ENCODE data around the gene COMMD6. TPM values are rescaled to one million over a fixed set of nuclear protein-coding genes. Genes with fewer than 3 reads are reported as not detected.
A peak's percentile ranks its signal among the peaks of the same experiment; 100 is the strongest.

Gene COMMD6
- total RNA-seq (ENCODE audit: low replicate concordance): 59.2 and 126 TPM in 2 replicates

DNA sequence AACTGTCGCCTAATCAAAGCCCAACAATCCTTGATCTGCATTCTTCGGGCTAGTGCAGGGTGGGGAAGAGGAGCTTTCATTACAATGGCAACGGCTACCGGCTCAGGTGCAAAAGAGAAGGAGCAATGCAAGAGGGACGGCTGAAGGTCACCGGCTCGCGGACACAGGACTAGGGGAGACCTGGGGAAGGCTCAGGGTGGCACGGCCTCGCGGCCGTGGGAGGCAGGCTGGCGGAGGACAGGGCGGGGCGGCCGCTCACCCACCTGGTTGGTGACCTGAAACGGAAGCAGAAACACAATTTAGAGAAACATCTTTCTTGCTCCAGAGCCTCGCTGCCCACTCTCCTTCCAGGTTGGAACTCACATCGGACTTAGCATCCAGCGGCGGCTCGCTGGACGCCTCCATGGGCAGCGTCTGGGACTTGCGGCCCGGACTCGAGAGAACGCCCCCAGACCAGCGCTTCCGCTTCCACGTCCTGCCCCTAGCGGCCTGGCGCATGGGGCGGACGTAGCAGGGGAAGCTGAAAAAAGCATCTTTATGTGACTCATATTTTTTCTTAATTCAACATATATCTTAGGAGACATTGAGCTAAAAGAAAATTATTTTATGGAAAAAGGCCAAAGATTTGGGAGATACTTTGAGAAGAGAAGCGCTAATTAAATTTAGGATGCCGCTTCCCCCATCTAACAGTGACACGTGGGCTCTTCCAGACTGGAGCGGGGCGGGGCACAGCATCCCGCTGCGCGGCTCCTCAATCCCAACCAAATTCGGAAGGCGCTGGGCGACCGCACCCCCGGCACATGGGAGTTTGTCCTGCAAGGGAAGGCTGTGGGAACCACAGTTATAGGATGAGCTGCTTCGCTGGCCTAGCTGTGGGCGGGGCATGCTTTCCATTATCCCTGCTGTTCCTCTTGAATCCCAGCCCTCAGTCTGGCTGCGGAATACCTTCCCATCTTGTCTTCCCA, at the start of gene COMMD6:
TSS of gene COMMD6 (minus strand) at position 441 of the 965 bp plus-strand sequence. CDS start at position 405, 36 bp downstream.
- TF ChIP-seq, protein P1, sequence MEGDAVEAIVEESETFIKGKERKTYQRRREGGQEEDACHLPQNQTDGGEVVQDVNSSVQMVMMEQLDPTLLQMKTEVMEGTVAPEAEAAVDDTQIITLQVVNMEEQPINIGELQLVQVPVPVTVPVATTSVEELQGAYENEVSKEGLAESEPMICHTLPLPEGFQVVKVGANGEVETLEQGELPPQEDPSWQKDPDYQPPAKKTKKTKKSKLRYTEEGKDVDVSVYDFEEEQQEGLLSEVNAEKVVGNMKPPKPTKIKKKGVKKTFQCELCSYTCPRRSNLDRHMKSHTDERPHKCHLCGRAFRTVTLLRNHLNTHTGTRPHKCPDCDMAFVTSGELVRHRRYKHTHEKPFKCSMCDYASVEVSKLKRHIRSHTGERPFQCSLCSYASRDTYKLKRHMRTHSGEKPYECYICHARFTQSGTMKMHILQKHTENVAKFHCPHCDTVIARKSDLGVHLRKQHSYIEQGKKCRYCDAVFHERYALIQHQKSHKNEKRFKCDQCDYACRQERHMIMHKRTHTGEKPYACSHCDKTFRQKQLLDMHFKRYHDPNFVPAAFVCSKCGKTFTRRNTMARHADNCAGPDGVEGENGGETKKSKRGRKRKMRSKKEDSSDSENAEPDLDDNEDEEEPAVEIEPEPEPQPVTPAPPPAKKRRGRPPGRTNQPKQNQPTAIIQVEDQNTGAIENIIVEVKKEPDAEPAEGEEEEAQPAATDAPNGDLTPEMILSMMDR (IDR thresholded peaks at IDR 0.05; ENCODE audit: insufficient read depth, low read length): peak; percentile 29
- H3K4me3 ChIP-seq (ENCODE audit: low read depth, low read length): peak within 1 kb of the TSS; percentile 93
- DNase-seq (ENCODE audit: low read depth): peak; percentile 84

DNA sequence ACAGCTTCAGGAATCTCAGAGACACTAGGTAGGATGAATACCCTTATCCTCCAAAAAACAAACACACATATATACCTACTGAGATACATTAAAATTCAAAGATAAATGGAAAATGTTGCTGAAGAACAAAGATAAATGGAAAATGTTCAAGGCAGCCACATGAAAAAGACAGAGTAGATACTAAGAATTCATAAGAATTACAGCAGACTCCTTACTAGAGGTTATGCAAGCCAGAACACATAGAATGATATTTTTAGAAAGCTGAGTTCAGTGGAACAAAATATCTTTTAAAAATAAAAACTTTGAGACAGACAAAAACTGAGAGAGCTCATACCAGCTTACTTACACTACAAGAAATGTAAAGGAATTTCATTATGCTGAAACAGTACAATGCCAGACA, 47.5 kb upstream of the COMMD6 start:
- no peak for DNase-seq (ENCODE audit: low read depth)
- TF ChIP-seq, protein P1 (IDR thresholded peaks at IDR 0.05; ENCODE audit: insufficient read depth, low read length): no peak
- no peak overlapping the region for H3K4me3 ChIP-seq (ENCODE audit: low read depth, low read length)

DNA sequence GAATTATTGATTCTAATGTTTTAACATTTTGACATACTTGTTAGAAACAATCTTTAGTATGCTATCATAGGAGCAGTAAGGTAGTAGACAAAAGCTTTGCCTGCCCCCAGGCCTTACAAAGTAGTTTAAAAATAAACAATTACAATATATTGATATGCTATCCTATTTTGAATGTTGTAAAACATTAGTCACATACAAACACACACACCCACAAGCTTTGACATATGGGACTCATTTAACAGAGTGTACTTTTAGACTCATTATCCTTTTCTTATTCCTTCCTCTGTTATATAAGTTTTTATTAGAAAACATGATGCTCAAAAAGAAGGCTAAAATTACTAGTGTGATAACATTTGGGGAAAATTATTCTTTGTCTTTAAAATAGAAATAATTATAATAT, 45.5 kb upstream of the COMMD6 start:
- no peak for DNase-seq (ENCODE audit: low read depth)
- H3K4me3 ChIP-seq (ENCODE audit: low read depth, low read length): no peak overlapping the region
- TF ChIP-seq, protein P1 (IDR thresholded peaks at IDR 0.05; ENCODE audit: insufficient read depth, low read length): no peak

DNA sequence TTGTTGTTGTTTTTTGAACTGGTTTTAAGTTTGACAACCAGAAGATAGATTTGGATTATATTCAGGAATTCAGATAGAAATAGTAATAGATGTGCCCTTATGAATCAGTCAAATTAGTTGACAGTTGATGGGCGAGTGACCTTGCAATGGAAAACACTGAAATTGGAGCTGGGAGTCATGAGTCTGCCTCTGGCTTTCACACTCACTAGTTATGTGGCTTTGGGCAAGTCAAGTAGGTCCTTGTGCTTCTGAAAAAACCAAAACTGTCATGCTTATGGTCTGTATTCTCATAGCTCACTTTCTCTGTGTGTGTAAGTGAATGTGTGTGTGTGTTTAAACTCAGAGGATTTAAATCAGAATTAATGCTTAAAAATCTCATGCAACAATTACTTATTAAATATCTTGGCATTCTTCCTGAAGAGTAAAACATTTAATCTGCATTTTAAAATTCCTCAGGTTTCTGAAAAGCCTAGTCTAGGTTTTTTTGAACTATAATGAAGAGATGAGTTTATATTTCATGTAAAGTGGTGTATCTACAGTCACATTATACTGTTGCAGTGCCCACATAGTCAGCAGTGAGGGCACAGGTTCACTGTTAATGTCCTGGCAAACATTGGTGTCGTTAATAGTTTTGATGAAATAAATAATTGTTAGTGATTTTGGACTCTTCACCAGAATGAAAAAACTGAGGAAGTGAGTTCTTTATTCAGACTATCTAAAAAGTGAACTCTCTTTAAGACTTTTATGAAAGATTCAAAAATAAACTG, 44.4 kb upstream of the COMMD6 start:
- no peak for DNase-seq (ENCODE audit: low read depth)
- TF ChIP-seq, protein P1 (IDR thresholded peaks at IDR 0.05; ENCODE audit: insufficient read depth, low read length): no peak
- no peak overlapping the region for H3K4me3 ChIP-seq (ENCODE audit: low read depth, low read length)

DNA sequence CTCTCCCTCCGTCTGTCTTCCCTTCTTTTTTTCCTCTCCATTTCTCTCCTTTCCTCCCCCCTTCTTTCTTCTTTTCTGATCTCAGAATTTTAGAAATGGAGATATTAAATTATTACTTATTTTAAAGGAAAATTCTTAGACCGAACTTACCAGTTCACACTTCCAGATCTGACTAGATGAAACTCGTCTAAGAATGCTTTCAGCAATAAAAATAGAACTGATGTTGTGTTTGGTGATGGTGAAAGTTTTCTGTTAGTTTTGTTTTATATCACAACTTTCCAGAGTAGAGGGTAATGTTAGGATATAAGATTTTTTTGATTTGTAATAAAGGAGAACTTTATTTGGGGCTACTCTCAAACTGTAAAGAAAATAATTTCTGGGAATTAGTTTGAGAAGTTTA, 41.9 kb upstream of the COMMD6 start:
- TF ChIP-seq, protein P1 (IDR thresholded peaks at IDR 0.05; ENCODE audit: insufficient read depth, low read length): no peak

DNA sequence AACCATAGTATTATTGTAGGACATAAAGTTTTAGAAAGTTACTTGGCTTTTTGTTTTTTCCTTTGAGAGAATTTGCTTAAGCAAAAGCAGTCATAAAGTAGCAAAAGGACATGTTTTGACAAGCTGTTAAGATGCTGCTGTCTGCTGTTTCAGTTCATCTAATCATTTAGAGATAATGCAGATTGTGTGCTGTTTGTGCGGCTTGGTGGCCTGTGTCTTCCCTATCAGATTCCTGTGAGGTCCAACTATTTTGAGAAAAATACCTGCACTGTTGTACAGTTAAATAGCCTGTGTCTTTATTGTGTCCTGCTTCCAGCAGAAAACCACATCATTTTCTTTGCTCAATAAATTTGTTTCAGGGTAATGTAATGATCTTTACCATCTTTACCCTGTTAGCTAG, 31.9 kb upstream of the COMMD6 start:
- TF ChIP-seq, protein P1 (IDR thresholded peaks at IDR 0.05; ENCODE audit: insufficient read depth, low read length): no peak
- H3K4me3 ChIP-seq (ENCODE audit: low read depth, low read length): no peak overlapping the region
- DNase-seq (ENCODE audit: low read depth): no peak

More for the DNA sequence above, 41.9 kb upstream of the COMMD6 start:
- H3K4me3 ChIP-seq (ENCODE audit: low read depth, low read length): no peak overlapping the region
- no peak for DNase-seq (ENCODE audit: low read depth)

Data from fibroblast of the aortic adventitia (primary cell).